ENCODE results near the gene RAP1GAP.
"Not testable (repeated sequence)": the region's sequence is repeated elsewhere in the genome, so short reads cannot be mapped to it uniquely, and the experiment has no call there.

Gene RAP1GAP

DNA sequence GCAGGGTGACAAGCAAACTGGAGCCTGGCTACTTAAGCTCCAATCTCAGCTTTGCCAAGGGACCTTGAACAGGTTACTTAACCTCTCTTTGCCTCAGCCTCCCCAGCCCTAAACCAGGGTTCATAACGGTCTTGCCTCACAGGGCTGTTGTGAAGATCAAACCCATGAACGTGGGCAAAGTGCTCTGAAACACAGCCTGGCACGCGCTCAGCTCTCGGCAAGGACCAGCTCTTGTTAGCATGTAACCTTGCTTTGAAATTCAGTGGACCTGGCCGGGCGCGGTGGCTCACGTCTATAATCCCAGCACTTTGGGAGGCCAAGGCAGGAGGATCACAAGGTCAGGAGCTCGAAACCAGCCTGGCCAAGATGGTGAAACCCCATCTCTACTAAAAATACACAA, 24.8 kb downstream of the RAP1GAP start:
- DNase-seq (ENCODE audit: low read depth), result no peak

GRCh38 chr1:21643624-21644023, 25.5 kb downstream of the RAP1GAP start:
- no peak for DNase-seq (ENCODE audit: low read depth)

DNA sequence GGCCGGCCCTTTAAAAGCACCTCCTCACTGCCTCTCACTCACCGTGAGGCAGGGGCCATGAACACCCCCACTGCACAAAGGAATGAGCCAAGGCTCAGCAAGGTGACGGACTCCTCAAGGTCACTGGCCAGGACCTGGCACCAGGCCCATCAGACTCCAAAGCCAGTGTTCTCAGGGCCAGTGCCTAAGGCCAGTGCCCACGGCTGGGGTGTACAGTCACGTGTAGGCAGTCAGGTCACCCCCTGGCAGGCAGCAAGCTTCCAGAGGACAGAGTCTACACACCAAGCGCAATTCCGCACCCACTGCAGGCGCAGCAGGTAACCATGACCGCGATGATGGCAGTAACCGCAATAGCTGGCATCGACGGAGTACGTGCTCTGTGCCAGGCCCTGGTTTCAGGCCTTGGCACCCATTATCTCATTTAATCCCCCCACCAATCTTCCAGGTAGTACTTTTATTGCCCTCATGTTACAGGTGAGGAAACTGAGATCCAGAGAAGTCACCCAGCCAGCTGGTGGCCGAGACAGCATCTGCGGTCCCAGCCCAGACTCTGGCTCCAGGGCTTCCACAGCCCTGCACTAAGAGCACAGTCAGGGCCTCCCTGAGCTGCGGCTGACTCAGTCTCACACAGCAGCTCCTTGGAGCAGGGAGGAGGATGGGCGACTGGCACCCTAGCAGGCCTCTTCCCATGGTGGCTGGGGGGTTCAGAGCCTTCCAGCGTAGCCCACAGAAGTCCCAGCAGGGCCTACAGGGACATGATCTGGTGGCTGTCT, 27.0 kb downstream of the RAP1GAP start:
- no peak for DNase-seq (ENCODE audit: low read depth)

DNA sequence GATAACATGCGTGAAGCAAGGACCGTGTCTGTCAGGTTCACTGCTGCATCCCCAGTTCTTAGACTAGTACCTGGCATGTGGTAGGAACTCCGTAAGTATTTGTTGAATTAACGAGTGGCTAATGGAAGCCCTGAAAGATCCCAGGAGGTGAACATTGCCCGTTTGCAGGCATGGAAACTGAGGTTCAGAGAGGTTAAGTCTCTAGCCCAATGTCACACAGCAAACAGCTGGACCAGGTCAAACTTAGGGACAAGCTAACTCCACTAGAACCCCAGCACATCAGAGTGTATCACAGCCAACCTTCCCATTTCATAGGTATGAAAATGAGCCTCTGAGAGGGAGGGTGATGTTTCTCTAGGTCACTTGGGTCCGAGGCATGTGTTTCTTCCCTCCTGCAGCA, 27.6 kb downstream of the RAP1GAP start:
- no peak for DNase-seq (ENCODE audit: low read depth)

GRCh38 chr1:21641076-21641475, 28.1 kb downstream of the RAP1GAP start:
- DNase-seq (ENCODE audit: low read depth), result no peak

- no peak for DNase-seq (ENCODE audit: low read depth)
Measured at GRCh38 chr1:21640653-21641052, 28.5 kb downstream of the RAP1GAP start.

- no peak for DNase-seq (ENCODE audit: low read depth)
Measured at GRCh38 chr1:21639594-21640041, 29.5 kb downstream of the RAP1GAP start.

GRCh38 chr1:21638531-21639341, 30.4 kb downstream of the RAP1GAP start:
- DNase-seq (ENCODE audit: low read depth), result no peak

DNA sequence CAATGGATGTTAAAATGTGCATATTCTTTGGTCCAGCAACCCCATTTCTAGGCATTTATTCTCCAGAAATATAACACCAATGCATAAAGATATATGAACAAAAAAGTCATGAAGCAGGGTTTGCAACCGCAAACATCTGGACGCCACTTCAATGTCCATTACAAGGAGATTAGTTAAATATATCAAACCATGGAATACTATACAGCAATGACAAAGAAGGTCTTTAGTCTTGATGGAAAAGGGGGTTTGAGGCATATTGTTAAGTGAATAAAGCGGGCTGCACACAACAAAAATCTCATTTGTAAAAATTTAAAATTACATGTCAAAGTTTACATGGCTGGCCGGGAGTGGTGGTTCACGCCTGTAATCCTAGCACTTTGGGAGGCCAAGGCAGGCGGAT, 31.6 kb downstream of the RAP1GAP start:
- DNase-seq (ENCODE audit: low read depth), result no peak

GRCh38 chr1:21636029-21636428, 33.1 kb downstream of the RAP1GAP start:
- DNase-seq (ENCODE audit: low read depth), result no peak

GRCh38 chr1:21634806-21635535, 34.2 kb downstream of the RAP1GAP start:
- DNase-seq (ENCODE audit: low read depth), result no peak

DNA sequence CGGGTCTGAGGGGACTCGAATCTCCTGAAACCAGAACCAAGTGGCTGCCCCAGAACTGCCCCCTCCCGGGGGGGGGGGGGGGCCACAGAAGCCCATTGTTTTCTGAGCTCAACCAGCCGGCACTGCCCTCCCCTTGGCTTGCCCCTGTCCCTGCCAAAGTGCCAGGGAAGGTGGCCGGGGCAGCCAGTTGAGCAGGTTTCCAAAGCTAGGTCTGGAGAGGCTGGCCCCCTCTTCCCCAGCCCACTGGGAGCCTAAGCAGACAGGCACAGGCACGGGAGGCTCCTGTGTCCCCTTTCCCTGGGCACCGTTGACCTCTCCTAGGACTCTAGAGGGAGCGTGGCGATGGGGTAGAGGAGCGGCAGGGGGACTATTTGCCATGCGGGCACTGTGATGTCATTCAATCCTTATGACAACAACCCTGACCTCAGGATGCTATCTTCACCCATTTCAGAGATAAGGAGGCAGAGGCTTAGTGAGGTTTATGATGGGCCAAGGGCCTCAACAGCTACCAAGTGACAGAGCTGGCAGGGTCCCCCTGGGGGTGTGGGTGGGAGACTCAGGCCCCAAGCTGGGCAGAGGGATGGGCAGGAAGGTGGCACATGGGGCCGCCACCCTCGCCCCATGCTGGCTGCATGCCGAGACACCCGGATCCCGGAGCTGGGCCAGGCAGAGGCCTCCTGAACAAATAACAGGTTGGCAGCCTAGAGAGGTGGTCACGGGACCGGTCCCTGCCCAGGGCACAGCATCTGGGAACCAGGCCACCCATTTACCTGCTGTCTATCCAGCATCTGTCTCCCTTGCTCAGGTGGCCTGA, 35.0 kb downstream of the RAP1GAP start:
- DNase-seq (ENCODE audit: low read depth), result no peak

DNA sequence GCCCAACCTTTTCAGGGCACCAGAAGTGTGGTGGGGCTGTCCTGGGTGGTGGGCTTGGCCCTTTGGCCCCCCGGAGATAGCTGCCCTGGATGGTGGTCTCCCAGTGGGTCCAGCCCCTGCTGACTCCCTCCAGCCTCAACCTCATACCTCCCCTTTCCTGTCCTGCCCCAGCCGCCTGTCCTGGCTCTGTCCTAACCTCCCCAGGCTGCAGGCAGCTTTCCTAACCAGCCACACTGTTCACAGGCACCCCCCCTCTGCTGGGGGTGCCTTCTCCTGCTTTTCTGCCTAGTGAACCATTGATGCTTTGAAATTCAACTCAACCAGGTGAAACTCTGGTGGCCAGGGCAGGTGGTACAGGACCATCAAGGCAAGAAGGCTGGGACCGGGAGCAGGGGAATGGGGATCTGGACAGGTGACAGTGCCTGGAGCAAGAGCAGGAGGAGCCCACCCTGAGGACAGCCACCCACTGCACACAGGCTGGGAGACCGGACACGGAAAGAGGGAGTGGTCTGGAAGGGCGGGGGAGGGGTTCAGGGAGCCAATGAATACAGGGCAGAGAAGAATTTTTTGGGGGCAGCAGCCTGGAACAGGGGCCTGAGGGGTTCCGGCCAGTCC, 35.9 kb downstream of the RAP1GAP start:
- no peak for DNase-seq (ENCODE audit: low read depth)

DNA sequence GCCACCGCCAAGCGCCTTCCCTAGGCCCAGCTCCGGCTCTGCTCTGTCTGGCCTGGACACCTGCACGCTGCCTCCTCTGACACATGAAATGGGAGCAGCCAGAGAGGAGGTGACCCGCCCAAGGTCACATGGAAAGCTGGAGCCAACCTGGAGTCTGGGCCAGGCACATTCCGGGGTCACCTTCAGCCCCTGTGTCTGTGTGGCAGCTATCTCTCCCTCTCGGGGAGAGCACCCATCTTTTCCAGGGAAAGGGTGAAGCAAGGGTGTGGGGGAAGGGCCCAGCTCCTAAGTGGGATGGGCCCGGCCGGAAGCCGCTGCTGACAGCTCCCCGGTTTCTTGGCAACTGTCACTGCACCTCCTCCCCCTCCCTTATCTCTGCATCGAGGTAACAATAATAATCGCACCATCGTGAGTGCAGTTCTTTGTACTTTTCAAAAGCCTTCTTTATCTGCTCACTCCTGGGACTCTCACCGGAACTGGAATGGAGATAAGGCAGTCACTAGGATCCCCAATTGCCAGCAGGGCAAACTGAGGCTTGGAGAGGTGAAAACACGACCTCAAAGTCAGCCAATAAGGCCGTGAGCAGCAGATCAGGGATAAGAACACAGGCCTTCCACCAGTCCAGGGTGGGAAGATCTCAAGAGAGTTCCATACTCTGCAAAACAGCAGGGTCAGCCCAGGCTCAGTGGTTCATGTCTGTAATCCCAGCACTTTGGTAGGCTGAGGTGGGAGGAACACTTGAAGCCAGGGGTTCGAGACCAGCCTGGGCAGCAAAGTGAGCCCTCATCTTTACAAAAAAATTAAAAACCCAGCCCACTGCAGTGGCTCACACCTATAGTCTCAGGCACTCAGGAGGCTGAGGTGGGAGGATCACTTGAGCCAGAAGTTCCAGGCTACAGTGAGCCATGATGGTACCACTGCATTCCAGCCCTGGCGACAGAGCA, 36.9 kb downstream of the RAP1GAP start:
- no peak for DNase-seq (ENCODE audit: low read depth)

GRCh38 chr1:21631590-21631943, 37.6 kb downstream of the RAP1GAP start:
- DNase-seq (ENCODE audit: low read depth), result not testable (repeated sequence)

- no peak for DNase-seq (ENCODE audit: low read depth)
Measured at GRCh38 chr1:21630571-21631343, 38.4 kb downstream of the RAP1GAP start.

GRCh38 chr1:21629971-21630370, 39.2 kb downstream of the RAP1GAP start:
- DNase-seq (ENCODE audit: low read depth), result no peak

GRCh38 chr1:21628798-21629393, 40.3 kb downstream of the RAP1GAP start:
- no peak for DNase-seq (ENCODE audit: low read depth)

DNA sequence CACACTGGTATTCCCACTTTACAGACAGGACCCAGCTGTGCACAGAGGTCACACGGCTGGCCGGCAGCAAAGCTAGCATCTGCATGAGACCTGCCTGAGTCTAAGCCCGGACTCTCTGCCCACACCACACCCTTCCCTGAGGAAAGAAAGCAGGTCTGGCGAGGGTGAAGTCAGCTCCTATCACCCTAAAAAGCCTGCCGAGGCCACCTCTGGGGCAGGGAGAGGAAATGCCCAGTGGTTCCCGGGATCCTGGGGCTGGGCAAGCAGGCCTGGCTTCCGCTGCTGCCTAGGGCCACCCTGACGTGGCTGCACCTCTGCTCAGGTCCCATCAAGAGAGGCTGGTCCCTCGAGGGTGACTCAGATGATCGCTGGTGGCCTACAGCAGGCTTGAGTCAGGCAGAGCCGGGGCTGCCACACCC, 42.2 kb downstream of the RAP1GAP start:
- no peak for DNase-seq (ENCODE audit: low read depth)

All from stromal cell of bone marrow (primary cell).